Activated CD4-positive, alpha-beta T cell treated with anti-CD3 and anti-CD28 coated beads for 4 hours (primary cell): ENCODE data around the gene DRG1.
"Not testable (repeated sequence)": the region's sequence is repeated elsewhere in the genome, so short reads cannot be mapped to it uniquely, and the experiment has no call there.

ENCODE experiments used
- DNase-seq, 2 donors: peaks; one replicate each; pipeline ENCODE4 v3.0.0-alpha.2; 2020

Gene DRG1

GRCh38 chr22:31399211-31400022, at the start of gene DRG1:
TSS of gene DRG1 (plus strand) at chr22:31399604. CDS start at chr22:31399684, 80 bp downstream.
- DNase-seq, result peak; percentile 96

DNA sequence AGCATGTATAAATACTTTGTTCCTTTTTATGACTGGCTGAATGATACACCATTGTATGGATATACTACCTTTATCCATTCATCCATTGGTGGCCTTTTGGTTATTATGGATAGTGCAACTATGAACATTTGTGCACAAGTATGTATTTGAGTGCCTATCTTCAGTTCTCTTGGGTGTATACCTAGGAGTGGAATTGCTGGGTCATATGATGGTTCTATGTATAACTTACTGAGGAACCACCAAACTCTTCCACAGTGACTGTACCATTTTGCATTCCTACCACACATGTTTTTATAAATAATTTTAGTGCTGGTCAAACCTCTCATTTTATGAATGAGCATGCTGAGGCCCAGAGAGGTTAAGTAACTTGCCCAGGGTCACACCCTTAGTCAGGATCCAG, 49.4 kb upstream of the DRG1 start:
- DNase-seq, result no peak

GRCh38 chr22:31350410-31350863, 49.0 kb upstream of the DRG1 start:
- DNase-seq, result no peak

GRCh38 chr22:31354515-31354914, 44.9 kb upstream of the DRG1 start:
- no peak for DNase-seq

- DNase-seq, result no peak
Observed at GRCh38 chr22:31360029-31360428, 39.4 kb upstream of the DRG1 start.

- no peak for DNase-seq
Observed at GRCh38 chr22:31361743-31362142, 37.7 kb upstream of the DRG1 start.

DNA sequence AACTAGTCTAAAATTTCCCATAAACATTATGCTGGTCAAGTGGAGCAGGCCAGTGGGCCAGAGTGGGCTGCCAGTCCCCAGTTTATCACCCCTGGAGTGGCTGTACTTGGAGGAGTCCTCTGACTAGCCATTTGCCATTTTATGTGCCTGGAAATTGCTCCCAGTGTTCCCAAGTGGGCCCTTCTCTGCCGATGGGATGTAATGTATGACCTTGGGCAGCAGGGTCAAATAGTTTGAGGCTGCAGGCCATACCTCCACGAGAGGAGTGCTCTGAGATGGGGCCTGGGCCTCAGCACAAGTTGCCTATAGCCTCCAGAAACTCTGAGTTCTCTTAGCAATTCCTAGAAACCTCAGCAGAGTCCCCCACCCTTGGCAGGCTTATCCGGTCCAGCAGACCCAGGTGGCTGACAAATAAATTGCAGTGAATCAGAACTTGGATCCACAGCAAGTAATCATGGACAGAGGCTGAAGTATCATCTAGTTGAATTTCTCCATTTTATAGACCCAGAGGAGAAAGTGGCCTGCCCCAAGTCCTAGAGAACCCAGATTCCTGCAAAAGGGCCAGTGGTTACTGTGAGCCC, 35.4 kb upstream of the DRG1 start:
- no peak for DNase-seq

DNA sequence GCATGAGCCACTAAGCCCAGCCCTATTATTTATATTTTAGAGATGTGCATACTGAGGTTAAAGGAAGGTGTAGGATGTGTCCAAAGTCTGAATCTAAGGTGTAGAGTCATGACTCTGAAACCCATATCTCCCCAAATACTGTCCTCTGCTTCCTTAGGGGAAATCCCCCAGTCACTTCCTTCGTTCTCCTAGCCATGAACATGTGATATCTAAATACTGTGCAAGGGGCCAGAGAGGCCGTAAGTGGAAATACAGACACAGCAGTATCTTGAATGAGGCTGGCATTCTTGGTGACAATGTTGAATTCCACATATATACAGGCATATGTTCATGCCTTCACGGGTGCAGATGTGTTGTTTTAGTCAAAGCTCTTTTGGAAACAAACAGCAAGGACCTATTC, 32.0 kb upstream of the DRG1 start:
- no peak for DNase-seq

DNA sequence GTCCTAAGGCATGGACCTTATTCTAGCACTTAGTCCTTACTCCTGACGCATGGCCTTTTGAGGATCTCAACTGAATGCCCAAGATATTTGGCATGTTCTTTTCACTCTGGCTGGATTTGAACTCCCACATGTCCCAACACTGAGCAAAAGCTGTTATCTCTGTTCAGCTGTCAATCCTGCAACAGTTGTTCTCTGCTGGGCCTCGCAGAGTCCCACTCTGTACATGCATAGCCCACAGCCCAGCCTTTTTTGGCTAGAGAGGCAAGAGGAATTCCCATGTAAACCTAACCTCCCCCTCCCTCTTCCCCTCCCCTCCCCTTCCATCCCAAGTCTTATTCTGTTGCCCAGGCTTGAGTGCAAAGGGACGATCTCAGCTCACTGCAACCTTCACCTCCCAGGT, 21.8 kb upstream of the DRG1 start:
- DNase-seq, result no peak

DNA sequence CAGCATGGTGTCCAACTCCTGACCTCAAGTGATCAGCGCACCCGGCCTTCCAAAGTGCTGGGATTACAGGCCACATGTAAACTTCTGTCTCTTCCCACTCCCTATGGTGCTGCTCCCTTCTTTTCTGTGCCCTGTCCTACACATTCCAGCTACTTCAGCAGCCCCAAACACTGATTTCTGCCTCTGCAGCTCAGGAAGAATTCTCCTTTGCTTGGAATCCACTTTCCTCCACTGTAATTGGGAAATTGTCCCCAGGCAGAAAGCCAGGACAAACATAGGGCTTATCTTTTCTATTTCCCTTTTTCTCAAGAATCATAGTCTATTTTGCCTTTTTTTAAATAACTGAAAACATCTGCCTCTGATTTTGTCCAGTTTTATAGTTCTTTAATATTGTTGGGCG, 21.3 kb upstream of the DRG1 start:
- DNase-seq, result no peak

DNA sequence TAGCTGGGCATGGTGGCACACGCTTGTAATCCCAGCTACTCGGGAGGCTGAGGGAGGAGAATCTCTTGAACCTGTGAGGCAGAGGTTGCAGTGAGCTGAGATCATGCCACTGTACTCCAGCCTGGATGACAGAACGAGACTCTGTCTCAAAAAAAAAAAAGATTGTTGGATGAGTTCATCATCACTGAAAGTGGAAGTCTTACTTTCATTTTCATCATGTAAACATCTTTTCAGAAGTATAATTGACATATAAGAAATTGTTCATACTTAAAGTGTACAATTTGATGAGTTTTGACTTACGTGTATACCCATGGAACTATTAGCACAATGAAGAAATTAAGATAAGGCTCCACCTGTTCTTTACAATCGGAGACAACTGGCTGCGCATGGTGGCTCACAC, 20.8 kb upstream of the DRG1 start:
- not testable (repeated sequence) for DNase-seq

DNA sequence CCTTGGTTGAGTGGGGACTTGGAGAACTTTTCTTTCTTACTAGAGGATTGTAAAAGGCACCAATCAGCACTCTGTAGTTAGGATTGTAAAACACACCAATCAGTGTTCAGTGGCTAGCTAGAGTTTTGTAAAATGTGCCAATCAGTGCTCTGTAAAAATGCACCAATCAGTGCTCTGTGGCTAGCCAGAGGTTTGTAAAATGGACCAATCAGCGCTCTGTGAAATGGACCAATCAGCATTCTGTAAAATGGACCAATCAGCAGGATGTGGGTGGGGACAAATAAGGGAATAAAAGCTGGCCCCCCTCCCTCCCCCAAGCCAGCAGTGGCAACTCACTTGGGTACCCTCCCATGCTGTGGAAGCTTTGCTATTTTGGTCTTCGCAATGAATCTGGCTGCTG, 5.5 kb upstream of the DRG1 start:
- no peak for DNase-seq

- DNase-seq, result no peak
Observed at GRCh38 chr22:31394326-31394725, 5.1 kb upstream of the DRG1 start.

- no peak for DNase-seq
Observed at GRCh38 chr22:31398231-31398630, 1.2 kb upstream of the DRG1 start.

GRCh38 chr22:31400023-31400397, 606 bp downstream of the DRG1 start:
- no peak for DNase-seq

GRCh38 chr22:31402350-31402749, 2.9 kb downstream of the DRG1 start:
- DNase-seq, result not testable (repeated sequence)

DNA sequence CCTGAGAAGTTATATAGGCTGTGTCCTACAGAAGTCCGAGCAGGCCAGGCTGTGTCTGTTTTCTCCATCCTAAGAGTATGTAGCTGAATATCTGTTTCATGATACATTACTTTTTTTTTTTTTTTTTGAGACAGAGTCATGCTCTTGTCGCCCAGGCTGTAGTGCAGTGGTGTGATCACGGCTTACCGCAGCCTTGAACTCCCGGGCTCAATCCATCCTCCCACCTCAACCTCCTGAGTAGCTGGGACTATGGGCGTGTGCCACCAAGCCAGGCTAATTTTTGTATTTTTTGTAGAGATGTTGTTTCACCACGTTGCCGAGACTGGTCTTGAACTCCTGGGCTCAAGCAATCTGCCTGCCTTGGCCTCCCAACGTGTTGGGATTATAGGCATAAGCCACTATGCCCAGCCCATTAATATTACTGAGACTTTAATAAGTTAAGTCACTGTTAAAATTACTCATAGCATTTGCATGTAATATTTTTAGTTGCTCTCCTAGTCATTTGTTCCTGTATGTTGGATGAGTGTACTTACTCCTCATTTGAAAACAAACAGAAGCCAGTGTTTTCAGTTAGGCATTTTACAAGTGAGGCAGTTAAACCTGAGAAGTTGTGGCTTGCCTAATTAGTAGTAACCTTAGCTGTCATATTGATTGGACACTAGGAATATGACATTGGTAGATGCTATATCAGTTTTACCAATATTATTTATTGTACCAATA, 26.1 kb downstream of the DRG1 start:
- no peak for DNase-seq

GRCh38 chr22:31431950-31432349, 32.5 kb downstream of the DRG1 start:
- DNase-seq, result no peak

DNA sequence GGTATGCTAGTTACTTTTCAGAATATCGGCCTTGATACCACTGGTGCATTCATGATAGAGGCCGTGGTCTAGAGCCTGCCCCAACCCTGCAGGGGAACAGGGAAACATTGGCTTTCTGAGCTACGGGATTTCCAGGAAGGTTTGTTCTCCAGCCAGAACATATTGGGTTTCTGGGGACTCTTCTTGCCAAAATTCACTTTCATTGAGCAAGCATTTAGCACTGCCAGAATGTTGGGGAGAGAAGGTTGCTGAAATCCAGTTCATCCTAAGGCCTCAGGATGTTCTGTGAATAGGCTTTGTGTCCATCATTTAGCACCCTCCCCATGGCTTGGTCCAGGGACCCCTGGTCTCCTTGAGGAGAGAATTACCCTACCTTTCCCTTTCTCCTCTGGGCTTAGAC, 36.7 kb downstream of the DRG1 start:
- DNase-seq, result no peak

GRCh38 chr22:31439808-31440207, 40.4 kb downstream of the DRG1 start:
- DNase-seq, result no peak

DNA sequence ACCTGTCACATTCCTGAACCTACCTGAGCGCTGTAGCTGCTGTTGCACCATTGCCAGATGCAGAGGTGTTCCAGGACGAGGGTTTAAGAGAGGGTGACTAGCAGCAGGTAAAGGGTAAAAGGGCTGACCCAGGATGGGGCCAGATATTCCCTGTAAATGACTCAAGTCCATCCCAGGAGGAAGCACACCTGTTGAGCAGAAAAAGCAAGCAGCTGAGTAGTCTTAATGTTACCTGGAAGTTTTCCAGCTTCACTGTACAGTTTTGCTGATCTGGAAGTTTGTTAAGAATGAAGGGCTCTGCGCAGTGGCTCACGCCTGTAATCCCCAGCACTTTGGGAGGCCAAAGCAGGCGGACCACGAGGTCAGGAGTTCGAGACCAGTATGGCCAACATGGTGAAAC, 41.3 kb downstream of the DRG1 start:
- no peak for DNase-seq

GRCh38 chr22:31441652-31442051, 42.2 kb downstream of the DRG1 start:
- DNase-seq, result no peak

- no peak for DNase-seq
Observed at GRCh38 chr22:31442768-31443489, 43.5 kb downstream of the DRG1 start.
